GM21737 (cell line): ENCODE results near the gene BIRC3.
A peak's percentile ranks its signal among the peaks of the same experiment; 100 is the strongest.
"Not testable (repeated sequence)": the region's sequence is repeated elsewhere in the genome, so short reads cannot be mapped to it uniquely, and the experiment has no call there.

Experiments used
- ATAC-seq: cut with Tn5 transposase; IDR thresholded peaks from one replicate; pipeline ENCODE4 v1.9.1; 2021; ENCODE audit warnings: mild to moderate bottlenecking, moderate library complexity; ENCODE audit not compliant: unreplicated experiment

BIRC3 gene

GRCh38 chr11:102367364-102367763 lies 50.1 kb downstream of the BIRC3 start:
- no peak for ATAC-seq

- peak; percentile 100 for ATAC-seq
These were observed 51.2 kb downstream of the BIRC3 start for GRCh38 chr11:102368472-102368871.

DNA sequence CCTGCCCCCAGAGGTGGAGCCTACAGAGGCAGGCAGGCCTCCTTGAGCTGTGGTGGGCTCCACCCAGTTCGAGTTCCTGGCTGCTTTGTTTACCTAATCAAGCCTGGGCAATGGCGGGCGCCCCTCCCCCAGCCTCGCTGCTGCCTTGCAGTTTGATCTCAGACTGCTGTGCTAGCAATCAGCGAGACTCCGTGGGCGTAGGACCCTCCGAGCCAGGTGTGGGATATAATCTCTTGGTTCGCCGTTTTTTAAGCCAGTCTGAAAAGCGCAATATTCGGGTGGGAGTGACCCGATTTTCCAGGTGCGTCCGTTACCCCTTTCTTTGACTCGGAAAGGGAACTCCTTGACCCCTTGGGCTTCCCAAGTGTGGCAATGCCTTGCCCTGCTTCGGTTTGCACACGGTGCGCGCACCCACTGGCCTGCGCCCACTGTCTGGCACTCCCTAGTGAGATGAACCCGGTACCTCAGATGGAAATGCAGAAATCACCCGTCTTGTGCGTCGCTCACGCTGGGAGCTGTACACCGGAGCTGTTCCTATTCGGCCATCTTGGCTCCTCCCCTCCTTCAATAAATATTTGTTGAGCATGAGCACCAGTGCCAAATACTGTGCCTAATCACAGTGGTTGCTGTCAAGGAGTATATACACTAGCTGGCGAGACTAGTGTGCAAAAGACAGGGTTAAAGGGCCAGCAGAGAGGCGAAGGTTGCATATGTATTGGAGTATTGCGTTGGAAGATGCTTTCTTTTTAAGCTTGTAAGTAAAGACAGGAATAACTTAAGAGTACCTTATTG lies 57.5 kb downstream of the BIRC3 start:
- not testable (repeated sequence) for ATAC-seq

GRCh38 chr11:102375720-102376399 lies 58.6 kb downstream of the BIRC3 start:
- no peak for ATAC-seq

- no peak for ATAC-seq
These were observed 60.6 kb downstream of the BIRC3 start for GRCh38 chr11:102377891-102378290.

DNA sequence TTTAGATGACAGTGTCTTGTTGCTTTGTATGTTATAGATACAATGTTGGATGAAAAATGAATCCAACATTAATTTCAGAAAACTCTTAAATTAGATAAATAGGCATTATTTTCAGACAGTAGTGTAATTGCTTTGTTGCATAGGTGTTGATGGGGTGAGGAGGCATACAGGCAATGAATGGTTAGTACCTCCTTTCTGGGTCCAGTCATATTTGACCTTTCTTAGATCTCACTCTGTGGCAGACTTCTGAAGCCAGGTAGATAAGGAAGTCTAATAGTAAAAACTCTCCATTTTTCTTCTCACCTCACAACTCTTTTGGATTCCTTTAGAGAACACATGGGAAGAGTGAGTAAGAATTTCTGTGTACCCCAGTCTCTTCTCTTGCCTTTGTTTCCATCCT lies 61.5 kb downstream of the BIRC3 start:
- ATAC-seq: no peak

DNA sequence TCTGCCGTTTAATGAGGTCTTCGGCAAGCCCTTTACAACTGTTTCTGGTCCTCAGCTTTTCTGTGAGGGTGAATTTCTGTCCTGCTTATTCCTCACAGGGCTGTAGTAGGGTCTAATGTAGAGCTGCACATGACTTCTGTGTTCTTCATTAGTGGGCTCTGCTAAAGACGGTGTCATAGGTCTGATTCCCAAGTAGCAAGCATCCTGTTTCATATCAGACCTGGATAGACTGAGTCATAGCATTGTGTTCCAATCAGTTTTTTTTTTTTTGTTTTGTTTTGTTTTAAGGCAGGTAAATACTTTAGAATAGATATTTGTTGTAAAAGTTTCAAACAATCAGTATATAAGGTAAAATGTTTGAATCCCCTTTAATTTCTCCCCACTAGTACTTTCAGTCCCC lies 65.1 kb downstream of the BIRC3 start:
- no peak for ATAC-seq

GRCh38 chr11:102383839-102384238 lies 66.6 kb downstream of the BIRC3 start:
- ATAC-seq: no peak

DNA sequence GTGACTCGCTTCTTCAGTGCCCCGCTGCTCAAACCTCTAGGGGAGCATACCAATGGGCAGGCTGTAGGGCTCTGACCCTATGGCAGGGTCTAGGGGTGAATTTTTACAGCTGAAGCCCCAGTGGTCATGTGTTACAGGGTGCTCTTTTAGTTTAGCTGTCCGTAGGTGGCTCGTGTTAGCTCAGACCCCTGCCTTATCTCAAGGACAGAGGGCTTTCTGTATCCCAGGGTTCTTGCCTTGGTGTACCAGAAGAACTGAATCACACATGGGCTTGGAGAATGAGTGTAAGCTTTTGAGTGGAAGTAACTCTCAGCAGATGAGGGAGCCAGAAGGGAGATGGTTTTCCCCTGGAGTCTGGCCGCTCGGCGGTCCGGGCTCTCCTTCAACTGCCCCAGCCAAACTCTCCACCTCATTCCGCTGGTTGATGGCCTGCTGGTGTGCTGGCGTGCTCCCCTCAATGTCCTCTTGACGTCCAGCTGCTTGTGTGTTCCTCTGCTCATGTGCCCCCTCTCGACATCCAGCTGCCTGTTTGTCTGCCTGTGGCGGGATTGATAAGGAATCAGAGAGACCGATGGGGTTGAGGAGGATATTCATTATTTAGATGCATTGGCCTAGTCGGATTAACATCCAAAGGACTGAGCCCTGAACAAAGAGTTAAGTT lies 67.3 kb downstream of the BIRC3 start:
- ATAC-seq: no peak

GRCh38 chr11:102385085-102386007 lies 68.1 kb downstream of the BIRC3 start:
- no peak for ATAC-seq

DNA sequence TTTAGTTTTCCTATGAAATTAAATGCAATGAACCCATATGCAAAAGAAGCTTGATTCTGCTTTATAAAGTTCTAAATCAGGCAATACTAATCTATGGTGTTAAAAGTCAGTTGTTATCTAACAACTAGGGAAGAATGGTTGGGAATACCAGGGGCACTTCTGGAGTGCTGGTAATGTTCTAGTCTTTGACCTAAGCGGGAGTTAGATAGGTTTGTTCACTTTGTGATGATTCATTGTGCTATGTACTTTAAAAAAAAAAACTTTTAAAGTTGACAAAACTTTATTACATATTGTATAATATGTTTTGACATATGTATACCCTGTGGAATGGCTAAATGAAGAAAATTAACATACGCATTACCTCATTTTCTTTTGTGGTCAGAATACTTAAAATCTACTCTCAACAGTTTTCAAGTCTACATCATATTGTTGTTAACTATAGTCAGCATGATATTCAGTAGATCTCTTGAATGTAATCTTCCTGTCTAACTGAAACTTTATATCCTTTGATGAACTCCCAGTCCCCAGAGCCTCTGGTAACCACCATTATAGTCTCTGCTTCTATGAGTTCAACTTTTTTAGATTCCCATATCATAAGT lies 69.0 kb downstream of the BIRC3 start:
- ATAC-seq: no peak

DNA sequence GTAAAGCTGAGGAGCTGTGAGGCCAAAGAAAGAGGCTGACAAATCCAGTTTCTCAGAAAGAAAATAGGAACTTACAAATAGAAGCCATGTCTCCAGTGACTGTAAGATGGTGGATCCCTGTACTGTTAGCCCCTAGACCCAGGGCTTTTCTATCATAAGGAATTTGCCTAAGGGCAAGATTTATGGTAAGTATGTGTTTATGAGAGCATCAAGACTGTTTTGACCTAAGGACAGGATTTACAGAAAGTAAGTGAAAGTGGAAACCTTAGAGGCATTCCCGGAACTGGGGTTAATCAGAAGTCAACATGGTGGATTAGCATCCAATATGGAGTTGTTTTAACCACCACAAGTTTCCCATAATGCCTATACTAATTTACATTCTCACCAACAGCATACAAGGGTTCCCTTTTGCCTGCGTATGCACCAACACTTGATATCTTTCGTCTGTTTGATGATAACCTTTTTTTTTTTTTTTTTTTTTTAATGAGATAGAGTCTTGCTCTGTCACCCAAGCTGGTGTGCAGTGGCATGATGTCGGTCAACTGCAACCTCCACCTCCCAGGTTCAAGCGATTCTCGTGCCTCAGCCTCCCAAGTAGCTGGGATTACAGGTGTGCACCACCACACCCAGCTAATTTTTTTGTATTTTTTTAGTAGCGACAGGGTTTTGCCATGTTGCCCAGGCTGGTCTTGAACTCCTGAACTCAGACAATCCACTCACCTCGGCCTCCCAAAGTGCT lies 69.9 kb downstream of the BIRC3 start:
- no peak for ATAC-seq
